KMS-11 (cell line): ENCODE measurements around the gene RBM17.

Source experiments
- H2AFZ ChIP-seq: fragments of 200-600 bp; sonication (generic); 2 replicates; pipeline ENCODE4 v1.6.1; 2016; ENCODE audit warnings: antibody characterized with exemption, mixed run types, low read depth
- H3K27ac ChIP-seq: fragments of 200-600 bp; sonication (generic); 2 replicates; pipeline ENCODE4 v1.6.1; 2016; ENCODE audit warnings: mild to moderate bottlenecking, mixed run types
- H3K27me3 ChIP-seq: fragments of 200-600 bp; sonication (generic); 2 replicates; pipeline ENCODE4 v1.6.1; 2017; ENCODE audit warnings: mild to moderate bottlenecking, low read depth, mixed run types, moderate library complexity; ENCODE audit not compliant: insufficient read depth
- H3K36me3 ChIP-seq: fragments of 200-600 bp; sonication (generic); 2 replicates; pipeline ENCODE4 v1.6.1; 2017; ENCODE audit warnings: mild to moderate bottlenecking, mixed run types; ENCODE audit not compliant: insufficient read depth
- H3K4me1 ChIP-seq: fragments of 200-600 bp; sonication (generic); 2 replicates; pipeline ENCODE4 v1.6.1; 2016; ENCODE audit warnings: mild to moderate bottlenecking, low read depth, mixed run types; ENCODE audit not compliant: poor library complexity, severe bottlenecking
- H3K4me2 ChIP-seq: fragments of 200-600 bp; sonication (generic); 2 replicates; pipeline ENCODE4 v1.7.0; 2016; ENCODE audit warnings: mild to moderate bottlenecking, mixed run types
- H3K4me3 ChIP-seq: fragments of 200-600 bp; sonication (generic); IDR thresholded peaks from 2 replicates; pipeline ENCODE4 v1.6.1; 2017; ENCODE audit warnings: low read depth, low read length, mixed read lengths; ENCODE audit not compliant: insufficient read depth
- H3K79me2 ChIP-seq: fragments of 200-600 bp; sonication (generic); 2 replicates; pipeline ENCODE4 v1.6.1; 2016; ENCODE audit warnings: low read depth, mixed run types; ENCODE audit not compliant: insufficient read depth
- H3K9ac ChIP-seq: fragments of 200-600 bp; sonication (generic); 2 replicates; pipeline ENCODE4 v1.6.1; 2016; ENCODE audit warnings: mild to moderate bottlenecking, mixed run types
- H4K20me1 ChIP-seq: fragments of 200-600 bp; sonication (generic); 2 replicates; pipeline ENCODE4 v1.6.1; 2016; ENCODE audit warnings: mild to moderate bottlenecking, mixed run types; ENCODE audit not compliant: insufficient read depth
- TF ChIP-seq, protein P1 (sequence below): fragments of 200-600 bp; sonication (generic); conservative IDR thresholded peaks from 2 replicates; pipeline ENCODE4 v1.6.1; 2017; ENCODE audit warnings: low read depth, mild to moderate bottlenecking, antibody characterized with exemption, low read length, moderate library complexity, mixed read lengths

The RBM17 gene

DNA sequence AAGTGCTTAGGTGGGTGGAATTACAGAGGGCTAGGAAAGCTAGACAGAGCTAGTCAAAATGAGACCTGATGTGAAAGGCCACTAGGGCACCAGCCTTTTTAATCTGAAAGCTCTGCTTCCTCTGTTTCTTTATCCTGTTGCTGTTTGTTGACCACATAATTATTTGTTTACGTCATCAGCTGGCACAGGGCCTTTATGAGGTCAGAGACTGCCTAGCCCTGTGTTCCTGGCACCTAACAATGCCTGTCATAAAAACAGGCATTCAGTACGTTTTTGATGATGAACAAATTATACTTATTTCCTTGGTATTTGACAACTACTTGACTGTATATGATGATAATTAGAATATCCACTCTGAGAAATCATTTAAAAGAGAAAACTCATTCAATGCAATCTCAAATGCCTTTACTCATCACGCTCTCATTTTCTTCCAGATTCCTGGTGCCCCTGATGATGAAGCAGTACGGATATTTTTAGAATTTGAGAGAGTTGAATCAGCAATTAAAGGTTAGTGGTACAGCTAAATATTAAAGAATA, 26.0 kb downstream of the RBM17 start:
- Histone ChIP-seq H2AFZ (no peak overlapping the region), H4K20me1 (no peaks in the 10 kb centered on the region), H3K4me1 (peaks cover 4% of the 10 kb centered on the region), H3K4me3 (no peak overlapping the region), H3K27me3 (no peaks in the 10 kb centered on the region), H3K9ac (no peak overlapping the region), H3K36me3 (peaks cover 20% of the 10 kb centered on the region; the same call in 1 of the 2 replicates), H3K4me2 (no peak overlapping the region), H3K27ac (no peak overlapping the region), H3K79me2 (no peaks in the 10 kb centered on the region)
- TF ChIP-seq, protein P1, sequence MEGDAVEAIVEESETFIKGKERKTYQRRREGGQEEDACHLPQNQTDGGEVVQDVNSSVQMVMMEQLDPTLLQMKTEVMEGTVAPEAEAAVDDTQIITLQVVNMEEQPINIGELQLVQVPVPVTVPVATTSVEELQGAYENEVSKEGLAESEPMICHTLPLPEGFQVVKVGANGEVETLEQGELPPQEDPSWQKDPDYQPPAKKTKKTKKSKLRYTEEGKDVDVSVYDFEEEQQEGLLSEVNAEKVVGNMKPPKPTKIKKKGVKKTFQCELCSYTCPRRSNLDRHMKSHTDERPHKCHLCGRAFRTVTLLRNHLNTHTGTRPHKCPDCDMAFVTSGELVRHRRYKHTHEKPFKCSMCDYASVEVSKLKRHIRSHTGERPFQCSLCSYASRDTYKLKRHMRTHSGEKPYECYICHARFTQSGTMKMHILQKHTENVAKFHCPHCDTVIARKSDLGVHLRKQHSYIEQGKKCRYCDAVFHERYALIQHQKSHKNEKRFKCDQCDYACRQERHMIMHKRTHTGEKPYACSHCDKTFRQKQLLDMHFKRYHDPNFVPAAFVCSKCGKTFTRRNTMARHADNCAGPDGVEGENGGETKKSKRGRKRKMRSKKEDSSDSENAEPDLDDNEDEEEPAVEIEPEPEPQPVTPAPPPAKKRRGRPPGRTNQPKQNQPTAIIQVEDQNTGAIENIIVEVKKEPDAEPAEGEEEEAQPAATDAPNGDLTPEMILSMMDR: no peak

DNA sequence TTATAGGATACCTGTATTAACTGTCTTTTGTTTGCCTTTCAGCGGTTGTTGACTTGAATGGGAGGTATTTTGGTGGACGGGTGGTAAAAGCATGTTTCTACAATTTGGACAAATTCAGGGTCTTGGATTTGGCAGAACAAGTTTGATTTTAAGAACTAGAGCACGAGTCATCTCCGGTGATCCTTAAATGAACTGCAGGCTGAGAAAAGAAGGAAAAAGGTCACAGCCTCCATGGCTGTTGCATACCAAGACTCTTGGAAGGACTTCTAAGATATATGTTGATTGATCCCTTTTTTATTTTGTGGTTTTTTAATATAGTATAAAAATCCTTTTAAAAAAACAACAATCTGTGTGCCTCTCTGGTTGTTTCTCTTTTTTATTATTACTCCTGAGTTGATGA, 26.6 kb downstream of the RBM17 start:
- Histone ChIP-seq H3K4me2 (no peak overlapping the region), H3K4me3 (no peak overlapping the region), H4K20me1 (no peaks in the 10 kb centered on the region), H2AFZ (no peak overlapping the region), H3K27ac (no peak overlapping the region), H3K27me3 (no peaks in the 10 kb centered on the region), H3K9ac (no peak overlapping the region), H3K4me1 (peaks cover 4% of the 10 kb centered on the region), H3K36me3 (peaks cover 20% of the 10 kb centered on the region; the same call in 1 of the 2 replicates), H3K79me2 (no peaks in the 10 kb centered on the region)
- TF ChIP-seq, protein P1: no peak

DNA sequence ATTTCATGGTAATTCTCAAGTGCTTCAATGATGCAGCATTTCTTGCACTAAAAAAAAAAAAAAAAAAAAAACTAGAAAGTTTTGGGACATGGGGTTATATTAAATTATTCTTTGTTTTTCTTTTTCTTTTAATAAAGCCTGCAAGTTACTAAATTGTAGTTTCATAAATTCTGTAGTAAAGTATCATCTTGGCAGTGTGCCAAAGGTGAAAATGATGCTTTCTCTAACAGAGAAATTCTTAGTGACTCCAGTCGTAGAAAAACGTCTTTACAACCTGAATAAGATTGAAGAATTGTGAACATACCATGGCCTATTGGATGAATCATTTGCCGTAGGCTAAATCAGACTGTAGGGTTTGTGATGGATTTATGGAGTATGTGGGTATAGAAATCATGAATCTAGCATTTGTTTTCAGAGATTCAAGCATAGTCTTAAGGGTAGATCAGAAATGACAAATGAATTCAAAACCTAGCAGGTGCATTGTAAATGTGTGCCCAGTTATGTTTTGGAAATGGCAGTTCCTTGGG, 27.1 kb downstream of the RBM17 start:
- H3K4me1 ChIP-seq: peaks cover 4% of the 10 kb centered on the region
- H3K4me2 ChIP-seq: no peak overlapping the region
- H3K4me3 ChIP-seq: no peak overlapping the region
- peaks cover 20% of the 10 kb centered on the region; the same call in 1 of the 2 replicates for H3K36me3 ChIP-seq
- no peak overlapping the region for H2AFZ ChIP-seq
- H3K27me3 ChIP-seq: no peaks in the 10 kb centered on the region
- TF ChIP-seq, protein P1: no peak
- H3K9ac ChIP-seq: no peak overlapping the region
- no peaks in the 10 kb centered on the region for H3K79me2 ChIP-seq
- H3K27ac ChIP-seq: no peak overlapping the region
- no peaks in the 10 kb centered on the region for H4K20me1 ChIP-seq

DNA sequence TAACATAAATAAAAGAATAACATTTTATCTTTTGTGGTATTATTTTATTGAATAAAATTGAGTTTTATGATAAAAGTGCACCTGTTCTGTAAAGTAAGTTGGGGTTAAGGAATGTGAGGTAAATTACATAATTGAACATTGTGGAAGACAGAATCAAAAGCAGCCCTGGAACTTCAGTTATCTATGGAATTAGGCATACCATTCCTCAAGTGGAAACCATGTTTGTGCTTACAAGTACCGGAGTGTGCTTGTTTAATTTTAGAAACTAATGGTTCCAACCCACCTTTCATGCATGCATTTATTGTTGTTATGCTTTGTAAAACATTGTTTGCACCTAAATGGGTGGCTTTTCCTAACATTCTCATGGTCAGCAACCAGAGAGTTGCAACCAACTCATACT, 28.0 kb downstream of the RBM17 start:
- Histone ChIP-seq H2AFZ (no peak overlapping the region), H3K27me3 (no peaks in the 10 kb centered on the region), H3K4me2 (no peak overlapping the region), H3K27ac (no peak overlapping the region), H3K79me2 (no peaks in the 10 kb centered on the region), H3K9ac (no peak overlapping the region), H4K20me1 (no peaks in the 10 kb centered on the region), H3K36me3 (peaks cover 17% of the 10 kb centered on the region; the same call in 1 of the 2 replicates), H3K4me1 (peaks cover 4% of the 10 kb centered on the region), H3K4me3 (no peak overlapping the region)
- TF ChIP-seq, protein P1: no peak
